Lower leg skin (tissue), 3 donors: Measurements from ENCODE around the gene ZSCAN12.

Experiments used
- CTCF ChIP-seq, 3 donors: fragments of 450-650 bp; IDR thresholded peaks; one replicate each; pipeline ENCODE4 v1.5.1; 2016; ENCODE audit warnings: antibody characterized with exemption in 3 of 3, mild to moderate bottlenecking in 3 of 3, moderate library complexity in 2 of 3
- POLR2A ChIP-seq, 2 donors: fragments of 450-650 bp; IDR thresholded peaks; one replicate each; pipeline ENCODE4 v1.6.1; 2016 to 2017; ENCODE audit warnings: antibody characterized with exemption in 2 of 2, mild to moderate bottlenecking in 1 of 2, moderate library complexity in 1 of 2

GRCh38 chr6:28433119-28433518, 33.6 kb upstream of the ZSCAN12 start:
- TF ChIP-seq CTCF (IDR thresholded peaks at IDR 0.05): no peak
- no peak for TF ChIP-seq POLR2A (IDR thresholded peaks at IDR 0.05)
